Endothelial cell of umbilical vein (primary cell): ENCODE measurements around the gene NR4A1.

Experiments used
- EZH2 ChIP-seq: IDR thresholded peaks from 2 replicates; pipeline ENCODE4 v1.6.1; 2012; ENCODE audit warnings: borderline replicate concordance, low read depth, mild to moderate bottlenecking, moderate library complexity, low read length, inconsistent platforms; ENCODE audit not compliant: severe bottlenecking
- GATA2 ChIP-seq: IDR thresholded peaks from 2 replicates; pipeline ENCODE4 v1.7.0; 2011; ENCODE audit warnings: low read depth, mild to moderate bottlenecking, moderate library complexity, mixed read lengths, low read length; ENCODE audit not compliant: insufficient read length, insufficient read depth
- MYC ChIP-seq: IDR thresholded peaks from one replicate; pipeline ENCODE4 v1.6.1; 2011; ENCODE audit warnings: mild to moderate bottlenecking, low read depth, low read length
- POLR2A ChIP-seq: IDR thresholded peaks from 2 replicates; pipeline ENCODE4 v1.6.1; 2012; ENCODE audit warnings: low read depth, mild to moderate bottlenecking, control low read depth, low read length
- POLR2AphosphoS5 ChIP-seq: IDR thresholded peaks from 2 replicates; pipeline ENCODE4 v1.6.1; 2012; ENCODE audit warnings: low read depth, mild to moderate bottlenecking, control low read depth, low read length, moderate library complexity; ENCODE audit not compliant: insufficient read depth
- TF ChIP-seq, protein P1 (sequence below), 2 donors: IDR thresholded peaks; 1 replicate in 1 of 2; 2 replicates in 1 of 2; pipeline ENCODE4 v1.5.1; 2011; ENCODE audit warnings: low read length in 2 of 2, mild to moderate bottlenecking in 2 of 2, moderate library complexity in 2 of 2, control low read depth in 1 of 2, inconsistent platforms in 1 of 2, low read depth in 1 of 2; ENCODE audit not compliant: insufficient read depth in 1 of 2; ENCODE audit errors: extremely low read depth in 1 of 2
- TF ChIP-seq, protein P2 (sequence below): IDR thresholded peaks from 2 replicates; pipeline ENCODE4 v1.6.1; 2011; ENCODE audit not compliant: insufficient read depth, insufficient read length

DNA sequence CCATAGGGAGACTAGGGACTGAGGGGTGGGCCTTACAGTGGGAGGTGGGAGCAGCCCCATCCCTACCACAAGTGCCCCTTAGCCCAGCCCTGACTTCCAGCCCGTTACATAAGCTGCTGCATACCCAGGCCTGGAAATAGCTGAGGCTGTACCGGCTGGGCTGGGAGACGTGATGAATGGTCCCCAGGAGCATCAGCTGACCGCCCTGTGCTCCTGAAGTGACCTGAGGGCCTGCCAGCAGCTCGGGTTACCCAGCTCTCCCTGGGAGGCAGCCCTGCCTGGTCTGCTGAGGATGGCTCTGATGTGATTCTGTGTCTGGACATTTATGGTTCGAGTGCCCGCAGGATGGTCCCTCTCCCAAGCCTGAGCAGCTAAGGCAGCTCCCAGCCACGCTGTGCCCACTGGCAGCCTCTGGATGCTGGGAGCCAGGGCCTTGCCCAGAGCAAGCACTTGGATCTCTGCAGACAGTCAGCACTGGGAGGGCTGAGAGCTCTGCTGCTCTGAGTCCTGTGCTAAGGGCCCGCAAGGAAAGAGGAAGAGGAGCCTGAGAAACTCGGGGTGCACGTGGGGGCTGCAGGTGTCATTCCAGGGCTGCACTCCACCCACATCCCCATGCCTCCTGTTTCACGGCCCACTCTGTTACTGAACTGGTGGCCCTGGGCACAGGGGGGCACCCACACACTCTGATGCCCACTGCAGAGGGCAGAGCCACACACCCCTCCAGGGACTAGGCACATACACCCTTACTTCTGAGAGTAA, 24.0 kb upstream of the NR4A1 start:
- no peak for TF ChIP-seq POLR2A
- TF ChIP-seq, protein P1, sequence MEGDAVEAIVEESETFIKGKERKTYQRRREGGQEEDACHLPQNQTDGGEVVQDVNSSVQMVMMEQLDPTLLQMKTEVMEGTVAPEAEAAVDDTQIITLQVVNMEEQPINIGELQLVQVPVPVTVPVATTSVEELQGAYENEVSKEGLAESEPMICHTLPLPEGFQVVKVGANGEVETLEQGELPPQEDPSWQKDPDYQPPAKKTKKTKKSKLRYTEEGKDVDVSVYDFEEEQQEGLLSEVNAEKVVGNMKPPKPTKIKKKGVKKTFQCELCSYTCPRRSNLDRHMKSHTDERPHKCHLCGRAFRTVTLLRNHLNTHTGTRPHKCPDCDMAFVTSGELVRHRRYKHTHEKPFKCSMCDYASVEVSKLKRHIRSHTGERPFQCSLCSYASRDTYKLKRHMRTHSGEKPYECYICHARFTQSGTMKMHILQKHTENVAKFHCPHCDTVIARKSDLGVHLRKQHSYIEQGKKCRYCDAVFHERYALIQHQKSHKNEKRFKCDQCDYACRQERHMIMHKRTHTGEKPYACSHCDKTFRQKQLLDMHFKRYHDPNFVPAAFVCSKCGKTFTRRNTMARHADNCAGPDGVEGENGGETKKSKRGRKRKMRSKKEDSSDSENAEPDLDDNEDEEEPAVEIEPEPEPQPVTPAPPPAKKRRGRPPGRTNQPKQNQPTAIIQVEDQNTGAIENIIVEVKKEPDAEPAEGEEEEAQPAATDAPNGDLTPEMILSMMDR (IDR thresholded peaks at IDR 0.05; ENCODE audit: extremely low read depth in 1 of 2, insufficient read depth in 1 of 2, low read depth in 1 of 2, low read length in 2 of 2): no peak
- TF ChIP-seq POLR2AphosphoS5: no peak
- TF ChIP-seq GATA2: no peak
- TF ChIP-seq, protein P2, sequence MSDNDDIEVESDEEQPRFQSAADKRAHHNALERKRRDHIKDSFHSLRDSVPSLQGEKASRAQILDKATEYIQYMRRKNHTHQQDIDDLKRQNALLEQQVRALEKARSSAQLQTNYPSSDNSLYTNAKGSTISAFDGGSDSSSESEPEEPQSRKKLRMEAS: no peak
- no peak for TF ChIP-seq EZH2
- no peak for TF ChIP-seq MYC
